ENCODE results near the gene ZNF423.

Gene ZNF423

DNA sequence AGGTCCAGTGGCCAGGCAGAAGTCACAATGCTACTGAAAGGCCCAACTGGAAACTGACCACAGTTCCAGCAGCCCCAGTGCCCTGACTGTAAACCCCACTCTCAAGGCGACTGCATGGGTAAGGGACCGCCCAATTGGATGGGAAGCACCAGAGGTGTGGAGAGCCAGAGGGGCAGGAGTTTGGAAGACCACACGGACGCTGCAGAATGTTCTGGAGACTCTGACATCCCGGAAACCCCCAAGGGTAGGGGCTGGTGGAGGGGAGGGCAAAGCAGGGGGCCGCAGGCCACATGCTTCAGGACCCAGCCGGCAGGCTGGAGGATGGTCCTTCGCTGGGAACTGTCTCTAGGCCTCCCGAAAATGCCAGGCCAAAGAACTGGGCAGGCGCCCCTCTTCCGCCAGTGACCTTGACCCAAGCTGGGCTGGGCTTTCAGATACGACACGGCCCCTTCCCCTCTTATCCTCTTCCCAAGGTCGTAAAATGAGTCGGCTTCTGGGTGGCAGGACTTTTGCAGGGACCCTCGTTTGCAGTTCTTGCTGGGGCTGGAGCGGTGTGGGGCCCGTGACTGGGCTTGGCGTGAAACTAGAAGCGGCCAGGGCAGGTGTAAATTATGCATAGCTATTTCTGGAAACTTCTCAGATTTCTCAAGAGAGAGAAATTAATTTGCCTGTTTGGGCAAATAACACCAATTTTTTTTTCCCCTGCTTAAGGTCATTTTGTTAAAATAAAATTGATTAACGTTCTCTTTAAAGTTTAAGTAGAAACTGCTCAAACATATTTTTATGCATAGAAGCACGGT, 372.1 kb downstream of the ZNF423 start:
- DNase-seq: no peak

- DNase-seq: no peak
Observed at GRCh38 chr16:49483251-49483650, 372.7 kb downstream of the ZNF423 start.

GRCh38 chr16:49482690-49483089, 373.2 kb downstream of the ZNF423 start:
- DNase-seq: no peak

GRCh38 chr16:49478616-49479015, 377.3 kb downstream of the ZNF423 start:
- no peak for DNase-seq

GRCh38 chr16:49478107-49478506, 377.8 kb downstream of the ZNF423 start:
- no peak for DNase-seq

GRCh38 chr16:49477250-49477895, 378.5 kb downstream of the ZNF423 start:
- no peak for DNase-seq

- no peak for DNase-seq
Observed at GRCh38 chr16:49474741-49475140, 381.2 kb downstream of the ZNF423 start.

DNA sequence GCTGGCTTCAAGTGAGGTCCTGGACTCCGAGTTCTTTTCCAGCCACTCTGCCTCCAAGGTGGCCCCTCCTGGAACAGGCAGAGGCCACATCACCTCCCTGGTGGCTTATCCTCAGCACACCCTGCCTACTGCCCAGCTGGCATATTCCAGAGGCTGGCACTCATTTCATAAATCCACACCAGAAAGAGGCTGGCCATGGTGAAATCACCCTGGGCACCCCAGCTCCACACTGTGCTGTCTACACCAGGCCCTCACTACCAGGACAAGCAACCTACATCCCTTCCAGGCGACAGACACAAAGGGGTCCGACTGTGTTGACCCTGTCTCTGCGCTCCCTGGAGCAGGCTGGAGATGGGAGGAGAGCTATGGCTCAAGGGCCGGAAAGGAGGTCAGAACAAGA, 382.1 kb downstream of the ZNF423 start:
- DNase-seq: no peak

GRCh38 chr16:49473131-49473530, 382.8 kb downstream of the ZNF423 start:
- DNase-seq: no peak

GRCh38 chr16:49472598-49472997, 383.3 kb downstream of the ZNF423 start:
- DNase-seq: peak in 1 of 5 donors; percentile 7

- DNase-seq: no peak
Observed at GRCh38 chr16:49471038-49471727, 384.7 kb downstream of the ZNF423 start.

DNA sequence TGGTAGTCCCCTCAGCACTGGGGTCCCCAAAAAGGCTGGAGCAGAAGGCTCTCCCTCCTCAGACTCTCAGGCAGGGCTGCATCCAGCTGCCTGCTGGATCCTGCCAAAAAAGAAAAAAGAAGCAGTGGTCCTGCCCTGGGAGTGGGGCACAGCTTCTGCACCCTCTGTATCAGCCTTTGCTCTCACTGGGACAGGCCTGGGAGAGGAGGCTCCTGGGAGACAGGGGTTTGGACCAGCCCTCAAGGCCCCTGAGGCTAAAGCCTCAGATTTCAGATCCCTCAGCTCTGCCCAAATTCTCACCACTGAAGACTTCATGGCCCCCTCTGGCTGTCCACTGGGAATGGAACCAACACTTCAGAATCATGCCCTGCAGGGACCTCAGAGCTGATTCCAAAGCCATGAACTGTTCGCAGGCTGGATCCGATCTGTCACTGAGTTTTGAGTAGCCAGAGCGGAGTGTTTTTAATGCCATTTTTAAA, 385.4 kb downstream of the ZNF423 start:
- no peak for DNase-seq

- no peak for DNase-seq
Observed at GRCh38 chr16:49469930-49470451, 385.9 kb downstream of the ZNF423 start.

DNA sequence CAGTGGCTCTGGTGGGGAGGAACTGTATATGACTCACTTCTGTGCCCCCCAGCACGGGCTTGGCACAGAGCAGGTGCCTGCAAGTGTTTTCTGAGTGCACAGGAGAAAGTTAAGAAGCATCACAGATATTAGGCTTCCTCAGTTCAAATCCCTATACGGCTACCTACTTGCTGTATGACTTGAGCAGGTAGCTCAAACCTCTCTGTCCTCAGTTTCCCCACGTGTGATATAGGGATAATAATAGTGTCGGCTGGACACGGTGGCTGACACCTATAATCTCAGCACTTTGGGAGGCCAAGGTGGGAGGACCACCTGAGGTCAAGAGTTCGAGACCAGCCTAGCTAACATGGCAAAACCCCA, 386.6 kb downstream of the ZNF423 start:
- no peak for DNase-seq

DNA sequence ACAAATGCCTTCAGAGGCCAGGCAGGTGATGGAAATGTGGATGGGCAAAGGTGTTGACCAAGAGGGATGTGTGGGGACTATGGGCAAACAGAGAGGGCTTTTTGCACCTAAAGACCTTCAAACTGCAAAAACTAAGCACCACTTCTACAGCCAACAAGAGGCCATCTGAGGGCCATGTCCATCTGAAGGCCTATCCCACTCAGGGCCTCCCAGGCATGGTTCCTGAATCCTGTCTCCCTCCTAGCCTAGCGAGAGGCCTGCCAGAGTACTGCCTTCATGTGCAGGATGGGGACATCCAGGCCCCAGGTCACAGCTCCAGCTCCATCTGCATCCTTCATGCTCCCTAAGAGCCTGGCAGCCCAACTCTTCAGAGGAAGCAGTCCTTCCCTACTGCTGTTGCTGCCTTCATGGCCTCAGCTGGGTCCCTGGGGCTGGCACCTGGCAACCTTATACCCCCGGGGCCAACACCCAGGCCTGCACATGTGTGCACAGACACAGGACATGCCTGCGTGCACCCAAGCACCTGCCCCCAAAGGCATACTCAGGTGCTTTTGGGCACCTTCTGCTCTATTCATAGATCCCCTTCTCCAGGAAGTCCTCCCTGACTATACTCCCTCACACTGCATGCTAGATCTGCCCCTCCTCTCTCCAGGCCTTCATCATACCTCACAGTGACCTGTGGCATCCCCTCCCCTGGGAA, 387.2 kb downstream of the ZNF423 start:
- DNase-seq: no peak

- DNase-seq: no peak
Observed at GRCh38 chr16:49467540-49468372, 388.2 kb downstream of the ZNF423 start.

DNA sequence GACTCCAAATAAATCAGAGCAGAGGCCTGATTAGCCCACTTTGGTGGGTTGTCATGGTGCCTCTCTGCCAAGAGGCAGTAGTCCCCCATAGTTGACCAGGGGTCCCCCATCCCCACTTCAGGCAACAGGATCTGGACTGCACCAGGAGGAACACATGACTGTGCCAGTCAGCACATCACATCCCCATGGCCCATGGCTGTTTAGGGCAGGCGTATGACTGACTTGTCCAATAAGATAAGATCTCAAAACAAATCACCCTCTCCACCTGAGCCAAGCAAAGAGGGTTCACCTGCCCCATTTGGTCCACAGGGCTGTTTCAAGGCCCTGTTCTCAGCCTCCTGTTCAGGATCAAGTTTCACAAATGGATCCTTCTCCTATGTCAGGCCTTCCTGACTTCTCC, 389.0 kb downstream of the ZNF423 start:
- no peak for DNase-seq

DNA sequence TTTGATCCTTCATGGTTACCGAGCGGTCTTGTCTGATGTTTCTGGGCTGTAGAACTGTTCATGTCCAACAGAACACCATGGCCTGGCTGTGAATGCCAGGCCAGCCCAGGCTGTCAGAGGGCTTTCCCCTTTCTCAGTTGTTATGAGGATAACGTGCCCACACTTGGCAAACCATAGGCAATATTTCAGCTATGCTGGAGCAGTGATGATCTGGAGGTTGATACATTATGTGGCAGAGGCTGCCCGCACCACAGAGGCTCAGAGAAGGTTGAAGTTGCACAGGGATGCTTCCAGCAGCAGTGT, 389.4 kb downstream of the ZNF423 start:
- no peak for DNase-seq

GRCh38 chr16:49465661-49466528, 390.0 kb downstream of the ZNF423 start:
- no peak for DNase-seq

GRCh38 chr16:49464877-49465504, 390.9 kb downstream of the ZNF423 start:
- DNase-seq: no peak

DNA sequence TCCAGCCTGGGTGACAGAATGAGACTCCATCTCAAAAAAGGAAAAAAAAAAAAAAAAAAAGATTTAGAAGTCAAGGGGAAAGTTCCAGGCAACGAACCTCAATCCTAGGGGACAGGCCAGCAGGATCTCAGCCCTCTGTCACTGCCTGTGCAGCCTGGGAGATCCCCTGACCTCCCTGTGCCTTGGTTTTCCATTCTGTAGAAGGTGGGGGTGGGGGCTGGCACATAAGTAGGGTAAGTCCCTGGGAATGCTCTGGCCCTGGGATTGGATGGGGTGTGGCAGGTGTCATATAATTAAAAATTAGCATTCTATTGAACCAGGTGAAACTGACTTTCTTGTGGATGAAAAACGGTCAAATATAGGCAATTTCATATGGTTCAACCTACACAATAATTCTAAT, 391.8 kb downstream of the ZNF423 start:
- DNase-seq: no peak

Measured in T-helper 1 cell (primary cell).